Gastrocnemius medialis (tissue), 4 donors: ENCODE results near the gene ANKRD53.

Experiments
- CTCF ChIP-seq, 5 experiments: fragments of 450-650 bp in 3 of 5; fragments of 200-600 bp in 2 of 5; sonication (generic) in 2 of 5; IDR thresholded peaks in 4 of 5; conservative IDR thresholded peaks in 1 of 5; 1 replicate in 4 of 5; 2 replicates in 1 of 5; pipeline ENCODE4 v1.5.1; 2016 to 2019; ENCODE audit warnings: antibody characterized with exemption in 5 of 5, mild to moderate bottlenecking in 3 of 5, moderate library complexity in 3 of 5
- POLR2A ChIP-seq, 2 donors: fragments of 450-650 bp; IDR thresholded peaks; one replicate each; pipeline ENCODE4 v1.6.1; 2017; ENCODE audit warnings: antibody characterized with exemption in 2 of 2, mild to moderate bottlenecking in 2 of 2, moderate library complexity in 2 of 2

GRCh38 chr2:70979180-70979488, 704 bp downstream of the ANKRD53 start:
- TF ChIP-seq CTCF (IDR thresholded peaks at IDR 0.05 in 4 of 5, conservative IDR thresholded peaks at IDR 0.05 in 1 of 5) (no peak), POLR2A (IDR thresholded peaks at IDR 0.05) (no peak)
